ENCODE measurements around the gene MAPKAPK5. TPM values are rescaled to one million over a fixed set of nuclear protein-coding genes. Genes with fewer than 3 reads are reported as not detected.

MAPKAPK5 gene
- total and polyA plus RNA-seq, 10 of the 15 experiments (the other 5 are each of a cell fraction or from before 2014, with no cell fraction given) = 12.6 to 54.3 (median 41.5) TPM

- TF ChIP-seq BACH1 (IDR thresholded peaks at IDR 0.05; ENCODE audit: borderline replicate concordance) (peak; percentile 90), ZBTB40 (IDR thresholded peaks at IDR 0.05; ENCODE audit: borderline replicate concordance) (peak; percentile 56; the same call in 1 of the 2 replicates), SMC3 (IDR thresholded peaks at IDR 0.05; ENCODE audit: borderline replicate concordance, low read length) (no peak), EGR1 (IDR thresholded peaks at IDR 0.05; ENCODE audit: borderline replicate concordance in 1 of 2, low read depth in 2 of 2, low read length in 2 of 2) (peak in 1 of 2 experiments; percentile 77; a peak in 1 of 3 replicates), DPF2 (IDR thresholded peaks at IDR 0.05) (peak; percentile 78), ATF7 (IDR thresholded peaks at IDR 0.05; ENCODE audit: low read depth) (peak; percentile 99), PML (IDR thresholded peaks at IDR 0.05; ENCODE audit: low read length) (peak; percentile 94; the same call in 1 of the 2 replicates), ELK1 (IDR thresholded peaks at IDR 0.05; ENCODE audit: low read depth, low read length) (peak; percentile 45; the same call in 1 of the 2 replicates), BCL3 (IDR thresholded peaks at IDR 0.05; ENCODE audit: borderline replicate concordance, insufficient read depth, low read depth, low read length, poor library complexity, severe bottlenecking) (no peak), PRDM15 (CRISPR knock-in tag; IDR thresholded peaks at IDR 0.05) (peak; percentile 79; the same call in 1 of the 2 replicates), CTCF (IDR thresholded peaks at IDR 0.05 in 2 of 3, conservative IDR thresholded peaks at IDR 0.05 in 1 of 3; ENCODE audit: control insufficient read depth in 2 of 3, extremely low read depth in 1 of 3, insufficient read depth in 1 of 3, low read depth in 3 of 3, low read length in 3 of 3) (no peak), TCF7 (IDR thresholded peaks at IDR 0.05; ENCODE audit: borderline replicate concordance) (no peak), POU2F2 (IDR thresholded peaks at IDR 0.05; ENCODE audit: borderline replicate concordance, low read depth, low read length) (peak; percentile 75; the same call in 2 of the 3 replicates), ZNF207 (IDR thresholded peaks at IDR 0.05; ENCODE audit: borderline replicate concordance) (peak; percentile 100), RCOR1 (conservative IDR thresholded peaks at IDR 0.05; ENCODE audit: low read depth, low read length) (no peak)
Observed at GRCh38 chr12:111841750-111842555, at the start of gene MAPKAPK5 (continued).
